HG02763 (cell line): Measurements from ENCODE around the gene EMC8.
A peak's percentile ranks its signal among the peaks of the same experiment; 100 is the strongest.

Experiments used
- ATAC-seq: cut with Tn5 transposase; IDR thresholded peaks from one replicate; pipeline ENCODE4 v1.9.1; 2021; ENCODE audit warnings: mild to moderate bottlenecking, moderate library complexity; ENCODE audit not compliant: unreplicated experiment

The EMC8 gene

DNA sequence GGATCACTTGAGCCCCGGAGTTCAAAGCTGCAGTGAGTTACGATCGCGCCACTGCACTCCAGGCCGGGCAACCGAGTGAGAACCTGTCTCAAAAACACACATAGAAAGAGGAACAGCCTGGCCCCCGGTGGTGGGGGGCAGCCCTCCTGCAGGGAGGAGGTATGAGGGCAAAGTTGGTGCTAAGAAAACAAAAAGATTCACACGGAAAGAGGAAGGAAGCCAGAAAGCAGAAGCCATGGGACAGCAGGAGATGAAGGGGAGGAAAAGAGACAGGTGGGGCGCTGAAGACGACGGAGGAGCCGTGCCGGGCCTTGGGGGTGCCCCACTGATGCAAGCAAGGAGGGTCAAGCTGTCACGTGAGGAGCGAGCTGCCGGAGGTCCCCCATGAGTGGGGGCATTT is 40.2 kb downstream of the EMC8 start:
- ATAC-seq: no peak

DNA sequence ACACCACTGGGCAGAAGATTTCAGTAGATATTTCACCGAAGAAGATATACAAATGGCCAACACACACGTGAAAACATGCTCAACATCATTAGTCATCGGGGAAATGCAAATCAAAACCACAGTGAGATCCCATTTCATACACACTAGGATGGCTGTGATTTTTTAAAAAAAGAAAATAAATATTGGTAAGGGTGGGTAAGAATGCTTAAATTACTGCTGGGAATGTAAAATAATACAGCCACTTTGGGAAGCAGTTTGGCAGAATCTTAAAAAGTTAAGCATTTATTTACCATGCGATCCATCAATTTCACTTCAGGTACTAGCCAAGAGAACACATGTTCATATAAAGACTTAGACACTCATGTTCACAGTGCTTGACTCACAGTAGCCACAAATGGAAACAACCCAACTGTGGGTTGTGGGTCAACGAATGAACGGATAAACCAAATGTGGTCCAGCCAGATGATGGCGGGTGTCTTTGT is 42.0 kb downstream of the EMC8 start:
- ATAC-seq: no peak

DNA sequence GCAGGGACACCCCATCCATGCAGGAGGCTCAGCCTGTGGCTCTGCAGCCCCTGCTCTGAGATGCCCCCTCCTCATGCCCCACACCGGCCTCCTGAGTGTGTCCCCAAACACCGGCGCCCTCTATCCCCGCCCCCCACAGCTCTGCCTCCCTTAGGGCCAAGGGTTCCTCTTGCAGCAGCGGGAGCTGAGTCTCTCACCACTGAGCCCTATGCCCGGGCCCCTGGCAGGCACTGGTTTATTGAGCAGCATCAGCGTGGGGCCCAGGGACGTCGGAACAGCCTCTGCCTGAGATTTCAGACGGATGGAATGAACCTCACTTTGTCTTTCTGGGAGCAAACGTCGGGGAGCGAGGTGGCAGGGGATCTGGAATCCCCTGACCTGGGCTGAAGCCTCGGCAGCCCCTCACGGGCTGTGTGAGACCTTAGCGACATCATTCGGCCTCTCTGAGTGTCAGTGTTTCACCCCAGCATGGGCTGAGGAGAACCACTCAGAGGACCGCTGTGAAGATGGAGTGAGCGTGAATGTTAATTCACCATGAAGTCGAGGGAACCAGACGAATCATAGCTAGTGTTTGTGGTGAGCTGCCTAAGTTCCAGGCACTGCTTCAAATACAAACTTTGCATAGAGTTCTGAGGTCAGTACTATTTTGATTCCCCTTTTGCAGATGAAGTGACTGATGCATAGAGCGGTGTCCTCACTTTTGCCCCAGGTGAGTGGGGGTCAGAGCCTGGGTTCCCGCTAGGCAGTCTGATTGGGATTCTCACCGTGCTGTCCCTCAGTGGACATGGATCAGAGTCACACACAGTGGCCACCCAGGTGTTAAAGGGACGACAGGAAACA is 43.2 kb downstream of the EMC8 start:
- peak; percentile 41 for ATAC-seq

DNA sequence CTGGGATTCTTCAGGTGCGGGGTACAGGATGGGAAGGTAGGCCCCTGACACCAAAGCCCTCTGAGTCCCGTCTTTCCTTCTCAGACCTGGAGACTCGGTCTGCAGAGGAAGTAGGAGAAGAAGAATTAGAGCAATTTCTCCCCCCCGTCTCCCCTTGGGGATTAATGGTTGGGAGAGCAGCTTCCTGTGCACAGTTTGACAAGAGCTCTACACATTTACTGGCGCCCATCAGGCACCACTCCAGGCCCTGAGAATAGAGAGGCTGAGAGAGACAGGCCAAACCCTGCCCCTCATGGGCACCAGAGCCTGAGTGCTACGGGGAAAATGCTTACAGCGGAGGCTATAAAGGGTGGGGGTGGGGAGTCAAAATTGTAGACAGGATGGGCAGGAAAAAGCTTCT is 44.9 kb downstream of the EMC8 start:
- ATAC-seq: no peak

DNA sequence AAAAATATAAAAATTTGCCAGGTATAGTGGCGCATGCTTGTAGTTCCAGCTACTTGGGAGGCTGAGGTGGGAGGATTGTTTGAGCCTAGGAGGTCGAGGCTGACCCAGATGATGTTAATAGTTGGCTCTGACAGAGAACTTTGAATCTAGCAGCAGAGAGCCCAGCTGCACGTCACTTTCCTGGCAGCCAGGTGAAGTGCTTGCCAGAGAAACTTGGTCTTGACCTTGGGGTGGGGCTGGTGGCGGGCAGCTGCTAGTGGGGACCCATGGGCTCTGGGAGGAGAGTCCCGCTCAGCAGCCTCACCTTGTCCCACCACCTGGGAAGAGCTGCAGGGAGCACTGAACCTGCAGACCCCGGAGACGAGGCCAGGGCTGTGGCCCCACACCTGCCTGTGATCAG is 45.4 kb downstream of the EMC8 start:
- no peak for ATAC-seq

DNA sequence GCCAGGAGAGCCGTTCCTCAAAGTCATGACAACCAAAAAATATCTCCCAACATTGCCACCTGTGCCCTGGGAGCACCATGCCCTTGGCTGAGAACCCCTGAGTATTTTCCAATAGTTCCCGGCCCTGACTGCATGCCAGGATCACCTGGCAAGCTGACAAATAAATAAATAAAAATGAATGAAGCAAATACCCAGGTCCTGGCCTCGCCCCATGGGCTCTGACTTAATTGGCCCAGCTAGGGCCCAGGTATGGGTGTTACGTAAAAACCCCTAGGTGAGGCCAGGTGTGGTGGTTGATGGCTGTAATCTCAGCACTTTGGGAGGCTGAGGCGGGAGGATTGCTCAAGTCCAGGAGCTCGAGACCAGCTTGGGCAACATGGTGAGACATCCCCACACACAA is 45.8 kb downstream of the EMC8 start:
- no peak for ATAC-seq

DNA sequence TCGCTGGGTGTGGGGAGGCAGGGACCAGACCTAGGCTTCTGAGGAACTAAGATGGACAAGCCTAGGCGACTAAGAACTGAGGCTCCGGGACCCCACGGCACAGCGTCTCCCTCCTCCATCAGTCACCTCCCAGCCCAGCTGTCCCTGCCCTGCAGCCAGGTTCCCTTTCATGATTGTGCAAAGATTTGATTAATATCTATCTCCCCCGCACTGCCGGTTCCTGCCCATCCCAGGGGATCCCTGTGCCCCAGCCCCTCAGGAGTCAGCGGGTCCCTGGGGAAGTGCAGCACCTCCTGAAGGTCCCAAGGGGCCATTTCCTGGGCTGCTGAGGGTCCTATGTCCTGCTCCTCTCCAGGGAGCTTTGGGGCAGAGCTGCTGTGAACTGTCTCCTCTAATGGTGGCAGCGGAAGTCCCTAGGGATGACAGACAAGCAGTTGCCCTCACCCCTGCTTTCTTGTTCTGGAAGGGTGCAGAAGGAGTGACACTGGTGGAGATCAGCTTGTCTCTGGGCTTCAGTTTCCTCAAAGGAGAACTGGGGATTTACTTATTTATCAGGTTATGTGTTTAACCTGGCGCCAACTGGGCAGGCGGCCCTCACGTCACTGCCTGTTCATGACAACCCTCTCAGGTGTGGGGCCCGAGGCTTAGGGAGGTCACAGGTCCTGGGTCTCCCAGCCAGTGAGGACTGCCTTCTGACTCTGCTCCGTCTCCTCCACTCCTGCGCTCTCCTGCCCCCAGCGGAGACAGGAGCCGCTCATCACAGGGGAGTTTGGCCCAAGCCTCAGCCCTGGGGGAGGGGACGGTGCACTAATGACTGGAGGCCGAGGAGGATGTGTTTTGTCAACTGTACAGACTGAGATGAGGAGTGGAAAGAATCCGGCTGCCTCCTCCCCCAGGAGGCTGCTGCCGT is 46.6 kb downstream of the EMC8 start:
- ATAC-seq: no peak

DNA sequence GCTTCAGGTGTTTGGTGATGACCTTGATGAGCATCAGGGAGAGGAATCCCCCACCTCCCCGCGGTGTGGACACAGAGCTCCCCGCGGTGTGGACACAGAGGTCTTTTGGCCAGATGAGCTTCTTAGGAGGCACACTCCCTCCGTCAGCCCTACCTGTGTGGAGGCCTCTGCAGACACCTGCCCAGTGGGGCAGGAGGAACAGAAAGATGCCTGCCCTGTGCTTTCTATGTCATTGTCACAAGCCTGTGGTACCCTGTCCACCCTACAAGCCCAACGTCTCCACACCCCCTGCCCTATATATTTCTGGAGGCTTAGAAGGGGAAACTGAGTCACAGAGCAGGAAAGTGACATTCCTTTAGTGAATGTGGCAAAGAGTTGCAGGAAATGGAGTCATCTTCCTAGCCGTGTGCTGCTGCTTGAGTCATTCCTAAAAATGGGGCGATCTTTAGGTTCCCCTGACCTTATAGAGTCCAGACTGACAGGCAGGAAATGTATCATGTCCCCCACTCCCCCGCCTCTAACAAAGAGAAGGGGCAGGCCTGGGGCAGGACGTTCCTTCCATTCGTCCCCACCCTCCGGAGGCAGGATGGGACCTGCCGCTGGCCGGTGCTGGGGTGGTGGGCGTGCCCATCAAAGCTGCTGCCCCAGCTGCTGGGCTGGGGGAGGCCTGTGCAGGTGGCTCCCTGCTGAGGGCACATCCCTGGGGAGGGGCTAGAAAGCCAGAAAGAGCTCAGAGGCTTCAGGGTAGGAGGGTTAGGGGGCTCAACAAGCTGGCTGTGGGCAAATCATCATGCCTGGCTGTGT is 47.4 kb downstream of the EMC8 start:
- no peak for ATAC-seq

DNA sequence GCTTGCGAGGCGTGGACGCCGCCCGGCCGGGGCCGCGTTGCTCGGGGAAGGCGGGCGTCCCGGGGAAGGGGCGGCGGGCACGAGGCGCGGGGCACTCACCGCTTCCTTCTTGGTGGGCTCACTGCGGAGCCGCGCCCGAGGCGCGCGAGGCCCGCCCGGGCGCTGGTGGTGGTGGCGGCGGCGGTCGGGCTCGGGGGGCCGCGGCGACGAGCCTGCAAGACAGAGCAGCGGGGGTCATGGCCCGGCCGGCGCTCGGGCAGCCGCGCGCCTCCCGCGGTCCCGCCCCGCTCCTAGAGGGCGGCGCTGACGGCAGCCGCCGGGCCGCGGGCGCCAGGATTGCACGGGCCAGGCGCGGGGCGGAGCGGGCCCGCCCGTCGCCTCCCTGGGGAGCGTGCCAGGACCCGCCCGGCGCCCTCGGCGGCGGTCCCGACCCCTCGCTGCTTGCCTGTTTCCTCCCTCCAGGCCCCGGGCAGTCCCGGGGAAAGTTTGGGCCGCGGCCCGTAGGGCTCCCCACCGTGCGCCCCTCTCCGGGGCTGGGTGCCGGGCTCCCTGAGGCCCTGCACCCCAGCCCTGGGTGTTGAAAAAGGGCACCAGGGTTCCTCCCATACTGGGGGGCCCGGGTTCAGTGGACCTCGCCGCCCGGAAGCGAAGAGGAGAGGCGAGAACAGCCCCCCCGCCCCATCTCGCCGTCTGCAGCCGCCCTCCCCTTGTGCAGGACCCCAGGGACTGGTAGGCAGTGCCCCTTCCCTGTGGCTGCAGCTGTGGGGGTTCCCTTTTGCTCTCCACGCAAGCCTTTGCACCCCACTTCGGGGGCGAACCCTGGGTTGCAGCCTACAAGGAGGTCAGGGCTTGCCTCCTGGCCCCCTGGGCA is 48.3 kb downstream of the EMC8 start, which contains the start of gene C16orf74:
TSS of gene C16orf74 (minus strand) at position 270 of the 871 bp plus-strand sequence. CDS start 15,879 bp downstream, outside the sequence.
- ATAC-seq: peak; percentile 50

DNA sequence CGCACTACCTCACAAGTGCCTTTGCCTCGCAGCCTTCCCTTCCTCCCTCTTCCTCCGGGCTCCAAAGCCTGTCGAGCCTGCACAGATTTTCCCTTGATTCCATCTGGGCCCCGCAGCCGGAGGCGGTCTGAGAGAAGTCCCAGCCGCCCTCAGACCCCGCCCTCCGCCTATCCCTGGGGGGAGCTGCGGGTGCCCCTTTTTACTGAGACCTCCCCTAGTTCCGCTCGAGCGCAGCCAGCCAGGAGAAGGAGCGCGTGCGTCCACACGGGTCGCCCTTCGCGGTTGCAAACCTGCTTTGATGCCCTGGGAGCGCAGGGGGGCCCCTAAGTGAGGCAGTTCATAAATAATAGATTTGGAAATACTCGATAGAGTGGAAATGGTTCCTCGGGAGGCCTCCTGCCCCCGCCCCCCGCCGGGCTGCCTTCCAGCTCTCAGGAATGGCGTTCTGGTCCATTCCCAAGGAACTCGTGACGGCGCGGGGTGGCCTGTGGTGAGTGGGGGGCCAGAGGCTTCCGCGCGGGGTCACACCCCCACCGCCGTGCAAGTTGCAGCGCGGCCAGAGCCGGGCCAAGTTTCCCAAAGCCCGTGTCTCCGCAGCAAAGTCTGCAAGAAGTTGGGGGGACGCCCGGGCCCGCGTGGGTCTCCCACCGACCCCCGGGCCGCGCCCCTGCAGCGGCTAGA is 49.1 kb downstream of the EMC8 start:
- ATAC-seq: no peak

DNA sequence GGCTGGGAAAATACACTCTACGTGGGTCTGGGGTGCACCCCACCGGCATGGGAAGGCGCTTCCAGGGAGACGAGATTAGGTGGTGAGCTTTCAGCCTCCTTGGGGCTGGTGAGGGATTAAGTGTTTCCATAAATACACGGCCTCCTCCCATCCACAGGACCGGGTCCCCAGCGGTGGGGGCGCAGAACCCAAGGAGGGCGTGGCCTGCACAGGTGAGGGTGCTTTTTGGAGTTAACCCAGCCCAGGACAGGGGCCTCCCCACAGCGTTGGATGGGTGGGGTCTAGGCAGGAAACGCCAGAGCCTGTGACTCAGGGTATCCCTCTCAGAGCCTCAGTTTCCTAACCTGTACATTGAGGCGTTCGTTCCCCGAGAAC is 49.6 kb downstream of the EMC8 start:
- ATAC-seq: no peak

DNA sequence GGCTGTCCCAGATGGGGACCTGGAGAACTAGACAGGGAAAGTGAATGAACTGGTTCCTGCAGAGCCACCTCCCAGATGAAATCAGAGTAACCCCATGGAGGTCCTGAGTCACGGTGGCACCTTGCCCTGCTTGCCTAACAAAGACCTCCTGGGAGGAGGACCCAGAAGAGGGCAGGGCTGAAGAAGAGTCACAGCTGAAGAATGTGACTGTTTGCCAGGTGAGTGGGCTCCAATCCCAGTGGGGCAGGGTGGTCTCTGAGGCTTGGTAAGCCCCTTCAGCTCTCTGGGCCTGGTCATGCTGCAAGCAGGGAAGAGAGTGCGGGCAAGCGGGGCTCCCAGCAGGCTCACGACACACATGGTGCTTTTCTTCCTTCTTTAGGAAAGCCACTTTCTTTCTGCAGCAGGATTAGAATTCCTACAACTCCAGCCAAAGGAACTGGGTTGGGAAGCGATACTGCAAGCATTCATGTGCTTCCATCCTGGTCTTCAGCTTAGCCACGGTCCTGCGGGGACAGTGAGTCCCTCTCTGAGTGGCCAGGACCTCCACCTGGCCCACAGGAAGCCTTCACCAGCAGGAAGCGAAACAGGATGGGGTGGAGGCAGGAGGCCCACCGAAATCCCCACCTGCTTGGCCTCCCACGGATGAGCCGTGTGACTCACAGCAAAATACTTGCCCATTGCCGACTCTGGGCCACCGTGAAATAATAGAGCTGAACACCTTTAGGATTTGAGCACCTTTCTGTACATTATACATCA is 52.7 kb downstream of the EMC8 start:
- ATAC-seq: no peak

DNA sequence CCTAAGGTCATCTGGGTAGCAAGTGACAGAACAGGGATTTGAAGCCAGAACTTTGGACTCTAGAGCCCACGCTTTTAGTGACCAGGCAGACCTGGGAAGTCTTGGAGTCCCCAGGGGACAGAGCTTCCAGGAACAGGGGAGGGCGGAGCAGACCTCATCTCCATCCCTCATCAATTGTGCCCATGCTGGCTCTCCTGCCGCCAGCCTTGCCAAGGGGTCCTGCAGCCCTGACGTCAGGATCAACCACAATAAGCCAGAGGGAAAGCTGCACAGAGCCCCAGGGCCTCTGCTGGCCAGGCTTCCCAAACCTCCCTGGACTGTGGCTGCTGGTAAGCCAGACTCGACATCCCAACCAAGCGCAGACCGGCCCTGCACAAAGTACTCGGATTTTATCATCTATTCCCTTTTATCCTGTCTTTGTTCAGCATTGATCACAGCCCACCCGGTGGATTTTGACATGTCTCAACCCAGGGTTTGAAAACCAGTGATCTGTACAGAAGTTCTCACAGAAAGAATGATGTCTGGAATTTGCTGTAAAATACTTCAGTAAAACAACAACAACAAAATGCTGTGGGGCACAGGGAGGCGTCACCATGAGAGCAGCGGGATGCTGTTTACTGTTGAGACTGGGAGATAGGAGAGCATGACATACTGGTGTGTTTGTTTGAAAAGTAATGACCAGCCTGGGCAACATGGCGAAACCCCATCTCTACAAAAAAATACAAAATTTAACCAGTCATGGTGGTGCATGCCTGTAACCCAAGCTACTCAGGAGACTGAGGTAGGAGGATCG is 60.2 kb downstream of the EMC8 start:
- ATAC-seq: no peak

DNA sequence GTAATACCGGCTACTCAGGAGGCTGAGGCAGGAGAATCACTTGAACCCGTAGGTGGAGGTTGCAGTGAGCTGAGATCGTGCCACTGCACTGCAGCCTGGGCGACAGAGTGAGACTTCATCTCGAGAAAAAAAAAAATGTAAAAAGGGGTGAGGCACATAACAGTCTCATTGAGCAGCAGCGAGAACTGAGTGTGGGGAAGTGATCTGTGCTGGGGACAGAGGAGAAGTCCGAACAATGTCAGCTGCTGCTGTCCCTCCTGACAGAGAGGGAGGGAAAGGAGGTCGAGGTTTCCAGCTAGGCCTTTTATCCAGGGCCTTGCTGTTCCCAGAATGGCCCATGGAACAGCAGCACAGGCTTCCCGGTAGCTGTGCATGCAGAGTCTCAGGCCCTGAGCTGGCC is 62.4 kb downstream of the EMC8 start:
- ATAC-seq: no peak

DNA sequence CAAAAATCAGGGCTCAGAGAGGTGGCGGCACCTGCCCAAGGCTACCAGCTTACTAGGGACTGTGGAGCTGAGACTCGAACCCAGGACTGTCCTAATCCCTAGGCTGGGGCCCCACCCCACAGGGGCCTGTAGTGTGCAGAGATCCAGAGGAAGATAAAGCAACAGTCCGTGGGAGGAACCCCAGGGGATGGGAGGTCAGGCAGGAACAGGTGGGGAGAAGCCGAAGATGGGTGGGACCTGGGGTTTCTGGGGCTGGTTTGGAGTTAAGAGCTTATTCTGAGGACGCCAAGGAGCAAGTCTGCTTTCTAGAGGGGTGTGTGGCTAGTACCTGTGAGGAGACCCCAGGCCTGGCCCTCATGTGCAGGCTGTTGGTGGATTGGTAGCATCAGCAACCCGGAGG is 63.4 kb downstream of the EMC8 start:
- ATAC-seq: no peak

DNA sequence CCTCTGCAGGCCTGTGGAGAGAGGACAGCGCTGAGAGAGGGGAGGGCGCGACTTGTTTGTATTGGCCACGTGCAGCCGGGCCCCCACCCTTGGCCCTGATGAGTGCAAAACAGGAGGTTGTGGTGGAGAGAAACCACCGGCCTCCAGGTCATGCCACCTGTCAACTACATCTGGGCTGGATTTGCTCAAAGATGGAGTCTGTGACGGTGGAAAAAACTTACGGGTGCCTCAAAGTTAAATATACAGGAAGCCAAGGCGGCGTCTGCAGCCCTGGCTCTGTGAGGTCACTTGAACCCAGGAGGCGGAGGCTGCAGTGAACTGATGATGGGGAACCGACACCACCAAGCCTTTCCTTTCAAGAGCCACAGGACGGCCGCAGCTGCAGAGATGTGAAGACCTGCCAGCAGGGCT is 64.1 kb downstream of the EMC8 start:
- ATAC-seq: peak; percentile 61

DNA sequence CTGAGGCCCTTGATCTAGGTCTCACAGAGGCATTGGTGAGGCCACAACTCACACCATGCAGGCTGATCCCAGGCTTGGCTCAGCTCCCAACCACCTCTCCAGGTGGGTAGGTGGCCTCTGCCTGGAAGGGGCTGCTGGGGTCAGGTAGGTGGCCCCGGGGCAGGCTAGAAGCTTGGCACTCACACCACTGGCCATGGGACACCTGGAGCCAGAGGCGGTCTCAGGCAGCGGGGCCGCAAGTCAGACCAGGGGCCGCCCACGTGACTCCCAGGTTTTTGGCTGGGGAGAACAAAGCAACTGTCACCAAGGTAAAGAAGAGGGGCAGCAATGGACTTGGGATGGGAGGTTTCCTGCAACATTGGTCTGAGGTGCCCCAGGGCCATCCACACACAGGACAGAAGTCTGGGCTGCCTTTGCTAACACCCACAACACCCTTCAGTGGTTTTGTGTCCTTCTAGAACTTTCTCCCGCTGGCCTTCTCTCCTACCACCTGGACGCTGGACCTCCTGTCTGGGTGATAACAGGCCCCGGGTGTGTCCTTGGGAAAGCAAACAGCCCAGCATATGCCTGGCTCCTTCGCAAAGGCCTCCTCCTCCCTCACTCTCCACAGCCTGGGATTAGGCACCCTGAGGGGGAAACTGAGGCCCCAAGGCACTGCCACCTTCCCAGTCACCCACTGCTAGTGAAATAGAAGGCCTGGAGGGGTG is 64.9 kb downstream of the EMC8 start:
- ATAC-seq: no peak
